Measurements from ENCODE around the gene ASPG. TPM values are rescaled to one million over a fixed set of nuclear protein-coding genes. Genes with fewer than 3 reads are reported as not detected.
A peak's percentile ranks its signal among the peaks of the same experiment; 100 is the strongest.

The ASPG gene
- polyA plus RNA-seq, 3 donors, result 0.01 TPM; not detected in 2

- no peaks in the 10 kb centered on the region for H4K20me1 ChIP-seq (ENCODE audit: insufficient read depth, low read length)
- peak within 1 kb of the TSS in 1 of 3 experiments; percentile 61 for H3K4me3 ChIP-seq (replicated peaks in 1 of 3; ENCODE audit: low read depth in 2 of 3, low read length in 3 of 3)
- H2AFZ ChIP-seq (ENCODE audit: insufficient read depth, low read depth, low read length, poor library complexity, severe bottlenecking), result peak within 1 kb of the TSS; percentile 35
- under 1% methylated on average over 75 of the region's 77 CpGs for WGBS (ENCODE audit: insufficient coverage)
- H3K27me3 Mint-ChIP-seq (ENCODE audit: low read depth in 3 of 3), result peaks cover 56 to 76% (median 65%) of the 10 kb centered on the region in 3 donors
- H3K9ac ChIP-seq (ENCODE audit: insufficient read depth, low read length, poor library complexity, severe bottlenecking), result no peak within 1 kb of the TSS
- H3K36me3 Mint-ChIP-seq, result no peaks in the 10 kb centered on the region
- no peak within 1 kb of the TSS for H3K27ac Mint-ChIP-seq
- no peak for TF ChIP-seq CTCF (IDR thresholded peaks at IDR 0.05)
- intact Hi-C loops (cut with micrococcal nuclease), result loop anchor here in 1 of 2 donors (10.0 kb wide), 2 partner anchors 507 to 867 kb away; no protein-coding TSS in a partner anchor
- peak within 1 kb of the TSS; percentile 59 to 82 for H3K4me3 Mint-ChIP-seq
- no peaks in the 10 kb centered on the region for H3K79me2 ChIP-seq (ENCODE audit: insufficient read depth, low read length)
- peaks cover 11% of the 10 kb centered on the region for H3K4me1 Mint-ChIP-seq
- DNase-seq, result no peak
- H3K4me1 ChIP-seq (ENCODE audit: control insufficient read depth in 1 of 2, insufficient read depth in 2 of 2, low read length in 2 of 2), result peaks cover 8 to 15% of the 10 kb centered on the region in 2 donors
- no peak within 1 kb of the TSS for H3K27ac ChIP-seq (ENCODE audit: low read depth in 1 of 2, low read length in 2 of 2)
- peaks cover 0 to 16% (median 2%) of the 10 kb centered on the region in 7 donors for H3K9me3 Mint-ChIP-seq
- H3K4me2 ChIP-seq (replicated peaks; ENCODE audit: extremely low read depth, low read length, poor library complexity, severe bottlenecking), result peak within 1 kb of the TSS; percentile 70
- H3K36me3 ChIP-seq (replicated peaks in 1 of 2; ENCODE audit: control insufficient read depth in 1 of 2, insufficient read depth in 2 of 2, low read length in 2 of 2), result no peaks in the 10 kb centered on the region
- peaks cover 15 to 51% of the 10 kb centered on the region in 2 donors for H3K27me3 ChIP-seq (ENCODE audit: control insufficient read depth in 2 of 2, insufficient read depth in 2 of 2, low read length in 2 of 2)
- peaks cover 0 to 10% of the 10 kb centered on the region in 2 donors for H3K9me3 ChIP-seq (replicated peaks in 1 of 2; ENCODE audit: control insufficient read depth in 1 of 2, insufficient read depth in 1 of 2, low read length in 2 of 2)
Measured at GRCh38 chr14:104138098-104138717, 52.7 kb downstream of the ASPG start, which contains the start of gene KIF26A. KIF26A (plus strand) TSS chr14:104138587; CDS start chr14:104138723, 136 bp downstream.

- Histone ChIP-seq H3K9me3 (replicated peaks in 1 of 2; ENCODE audit: control insufficient read depth in 1 of 2, insufficient read depth in 1 of 2, low read length in 2 of 2) (peaks cover 0 to 10% of the 10 kb centered on the region in 2 donors), H3K4me2 (replicated peaks; ENCODE audit: extremely low read depth, low read length, poor library complexity, severe bottlenecking) (peak overlapping the region; percentile 70), H3K4me3 (replicated peaks in 1 of 3; ENCODE audit: low read depth in 2 of 3, low read length in 3 of 3) (no peak overlapping the region), H3K9ac (ENCODE audit: insufficient read depth, low read length, poor library complexity, severe bottlenecking) (no peak overlapping the region), H4K20me1 (ENCODE audit: insufficient read depth, low read length) (no peaks in the 10 kb centered on the region), H3K36me3 (replicated peaks in 1 of 2; ENCODE audit: control insufficient read depth in 1 of 2, insufficient read depth in 2 of 2, low read length in 2 of 2) (no peaks in the 10 kb centered on the region), H2AFZ (ENCODE audit: insufficient read depth, low read depth, low read length, poor library complexity, severe bottlenecking) (no peak overlapping the region), H3K27ac (ENCODE audit: low read depth in 1 of 2, low read length in 2 of 2) (no peak overlapping the region), H3K27me3 (ENCODE audit: control insufficient read depth in 2 of 2, insufficient read depth in 2 of 2, low read length in 2 of 2) (peaks cover 15 to 51% of the 10 kb centered on the region in 2 donors), H3K79me2 (ENCODE audit: insufficient read depth, low read length) (no peaks in the 10 kb centered on the region), H3K4me1 (ENCODE audit: control insufficient read depth in 1 of 2, insufficient read depth in 2 of 2, low read length in 2 of 2) (peaks cover 8 to 15% of the 10 kb centered on the region in 2 donors)
- TF ChIP-seq CTCF (IDR thresholded peaks at IDR 0.05), result no peak
- no peak for DNase-seq
- H3K27ac Mint-ChIP-seq, result no peak overlapping the region
- H3K36me3 Mint-ChIP-seq, result no peaks in the 10 kb centered on the region
- H3K4me3 Mint-ChIP-seq, result peak overlapping the region in 1 of 2 donors; percentile 64
- peaks cover 11% of the 10 kb centered on the region for H3K4me1 Mint-ChIP-seq
- 4% methylated on average over 70 of the region's 73 CpGs for WGBS (ENCODE audit: insufficient coverage)
- H3K27me3 Mint-ChIP-seq (ENCODE audit: low read depth in 3 of 3), result peaks cover 51 to 70% (median 62%) of the 10 kb centered on the region in 3 donors
- intact Hi-C loops (cut with micrococcal nuclease), result loop anchor here in 1 of 2 donors (10.0 kb wide), 2 partner anchors 506 to 866 kb away; no protein-coding TSS in a partner anchor
- H3K9me3 Mint-ChIP-seq, result peaks cover 0 to 16% (median 2%) of the 10 kb centered on the region in 7 donors
Measured at GRCh38 chr14:104138718-104139459, 53.4 kb downstream of the ASPG start.

All from CD14-positive monocyte (primary cell).